Small intestine (tissue), 7 donors: ENCODE data around the gene ELP5. TPM values are rescaled to one million over a fixed set of nuclear protein-coding genes. Genes with fewer than 3 reads are reported as not detected.
A peak's percentile ranks its signal among the peaks of the same experiment; 100 is the strongest.

Experiments
- DNase-seq, 2 donors: peaks; one replicate each; pipeline versions ENCODE4 v3.0.0 to v3.0.0-alpha.2; 2013
- FAIRE-seq: peaks from 2 replicates; lab custom pipeline; 2012; peaks lifted over from hg19 to GRCh38; lab: Jason Lieb, UNC
- H3K27ac ChIP-seq, 3 donors: one replicate each; pipeline ENCODE4 v1.5.1; 2013; ENCODE audit warnings: low read length in 2 of 3, mild to moderate bottlenecking in 2 of 3, control low read depth in 1 of 3, inconsistent platforms in 1 of 3, low read depth in 1 of 3, moderate library complexity in 1 of 3
- H3K27me3 ChIP-seq, 3 donors: one replicate each; pipeline ENCODE4 v1.6.1; 2013; ENCODE audit warnings: low read length in 3 of 3, inconsistent platforms in 1 of 3; ENCODE audit not compliant: control insufficient read depth in 3 of 3, insufficient read depth in 3 of 3
- H3K36me3 ChIP-seq, 3 donors: one replicate each; pipeline ENCODE4 v1.6.1; 2013; ENCODE audit warnings: low read length in 3 of 3, inconsistent platforms in 1 of 3, low read depth in 1 of 3, mild to moderate bottlenecking in 1 of 3, moderate library complexity in 1 of 3; ENCODE audit not compliant: control insufficient read depth in 3 of 3, insufficient read depth in 2 of 3
- H3K4me1 ChIP-seq, 3 donors: one replicate each; pipeline ENCODE4 v1.6.1; 2013; ENCODE audit warnings: low read length in 2 of 3, inconsistent platforms in 1 of 3, low read depth in 1 of 3, mild to moderate bottlenecking in 1 of 3, moderate library complexity in 1 of 3; ENCODE audit not compliant: control insufficient read depth in 3 of 3, insufficient read depth in 2 of 3
- H3K4me3 ChIP-seq, 3 donors: one replicate each; pipeline ENCODE4 v1.5.1; 2013; ENCODE audit warnings: low read length in 3 of 3, control low read depth in 1 of 3, inconsistent platforms in 1 of 3, low read depth in 1 of 3, mild to moderate bottlenecking in 1 of 3, moderate library complexity in 1 of 3
- H3K9me3 ChIP-seq, 2 donors: one replicate each; pipeline ENCODE4 v1.6.1; 2013; ENCODE audit warnings: low read depth in 1 of 2, low read length in 1 of 2; ENCODE audit not compliant: control insufficient read depth in 2 of 2, insufficient read depth in 1 of 2
- WGBS, 3 donors: extraction: QIAGEN DNeasy Blood & Tissue Kit; methylation state at CpG; one replicate each; pipeline ENCODE4 v1.1.7; 2013; 5-methylcytosine and 5-hydroxymethylcytosine counted together
- polyA plus RNA-seq, 4 donors: library from polyadenylated mRNA; stranded (reverse) in 3 of 4; unstranded in 1 of 4; fragments of 200-250 nt in 3 of 4; fragments of 120-200 nt in 1 of 4; gene quantifications; one replicate each; pipeline versions ENCODE4 v1.2.1 to v1.2.3, GENCODE V29; 2013
- donor health status: healthy with polysubstance abuse.
- donor health status: control.
- donor health status: control.
- donor health status: Bipolar disorder and iron deficiency.
- donor health status: healthy.

Gene ELP5
- polyA plus RNA-seq, 4 donors: 31.3 to 84.6 (median 45.4) TPM

DNA sequence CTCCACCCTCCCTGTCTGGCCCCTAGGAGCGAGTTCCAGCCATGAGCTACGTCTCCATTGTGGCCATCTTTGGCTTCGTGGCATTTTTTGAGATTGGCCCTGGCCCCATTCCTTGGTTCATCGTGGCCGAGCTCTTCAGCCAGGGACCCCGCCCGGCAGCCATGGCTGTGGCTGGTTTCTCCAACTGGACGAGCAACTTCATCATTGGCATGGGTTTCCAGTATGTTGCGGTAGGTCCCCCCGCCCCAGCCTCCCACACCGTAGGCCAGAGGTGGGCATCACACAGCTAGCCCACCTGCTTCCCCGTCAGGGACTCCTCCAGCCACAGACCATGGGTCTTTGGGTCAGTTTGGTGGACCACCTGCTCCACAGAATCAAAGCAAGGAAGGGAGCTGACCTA lies 33.7 kb downstream of the ELP5 start:
- WGBS, 3 donors: 91 to 92% (median 92%) methylated on average over 12 of the region's 12 CpGs
- Histone ChIP-seq H3K9me3 (no peaks in the 10 kb centered on the region), H3K36me3 (no peaks in the 10 kb centered on the region), H3K4me1 (peaks cover 0 to 19% (median 0%) of the 10 kb centered on the region in 3 donors), H3K27ac (no peak overlapping the region), H3K27me3 (peaks cover 0 to 17% (median 2%) of the 10 kb centered on the region in 3 donors), H3K4me3 (no peak overlapping the region)
- FAIRE-seq (no peak), DNase-seq (no peak)

- Histone ChIP-seq H3K9me3 (peaks cover 0 to 6% of the 10 kb centered on the region in 2 donors), H3K27ac (no peak overlapping the region), H3K4me3 (no peak overlapping the region), H3K36me3 (no peaks in the 10 kb centered on the region), H3K27me3 (peaks cover 0 to 9% (median 3%) of the 10 kb centered on the region in 3 donors), H3K4me1 (peaks cover 0 to 18% (median 10%) of the 10 kb centered on the region in 3 donors)
- WGBS, 3 donors: 84 to 95% (median 90%) methylated on average over 17 to 18 of the region's 18 CpGs
- FAIRE-seq (no peak), DNase-seq (no peak)
Observed at GRCh38 chr17:7289256-7290032, 37.4 kb downstream of the ELP5 start.

GRCh38 chr17:7290166-7290565 lies 38.2 kb downstream of the ELP5 start:
- Histone ChIP-seq H3K27ac (no peak overlapping the region), H3K4me3 (no peak overlapping the region), H3K36me3 (no peaks in the 10 kb centered on the region), H3K9me3 (peaks cover 0 to 6% of the 10 kb centered on the region in 2 donors), H3K4me1 (peaks cover 0 to 23% (median 10%) of the 10 kb centered on the region in 3 donors), H3K27me3 (peaks cover 0 to 9% (median 8%) of the 10 kb centered on the region in 3 donors)
- FAIRE-seq (no peak), DNase-seq (no peak)
- 93 to 94% (median 93%) methylated on average over 19 of the region's 19 CpGs for WGBS, 3 donors

DNA sequence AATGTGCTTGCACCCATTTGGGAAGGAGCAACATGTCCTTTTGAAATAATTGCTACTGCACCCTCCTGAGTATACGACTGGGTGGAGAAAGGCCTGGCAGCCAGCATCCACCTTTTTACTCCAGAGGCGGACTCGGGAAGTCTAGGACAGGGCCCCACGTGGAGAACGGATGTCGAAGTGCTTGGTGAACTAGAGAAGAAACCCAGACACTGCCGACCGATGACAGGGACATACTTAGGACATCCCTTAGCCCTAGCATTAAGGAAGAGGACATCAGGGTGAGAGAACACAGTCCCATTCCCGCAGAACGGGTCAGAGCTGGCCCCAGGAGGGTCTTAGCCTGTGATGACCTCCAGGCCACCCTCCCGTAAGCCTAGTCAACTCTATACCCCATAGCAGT lies 38.7 kb downstream of the ELP5 start:
- peaks cover 0 to 23% (median 10%) of the 10 kb centered on the region in 3 donors for H3K4me1 ChIP-seq
- WGBS, 3 donors: 77 to 88% (median 79%) methylated on average over 11 of the region's 11 CpGs
- FAIRE-seq: no peak
- no peak overlapping the region for H3K27ac ChIP-seq
- H3K4me3 ChIP-seq: no peak overlapping the region
- DNase-seq: no peak
- H3K9me3 ChIP-seq: peaks cover 0 to 6% of the 10 kb centered on the region in 2 donors
- H3K27me3 ChIP-seq: peaks cover 0 to 11% (median 9%) of the 10 kb centered on the region in 3 donors
- no peaks in the 10 kb centered on the region for H3K36me3 ChIP-seq

GRCh38 chr17:7292194-7292593 lies 40.2 kb downstream of the ELP5 start:
- Histone ChIP-seq H3K4me3 (no peak overlapping the region), H3K27ac (no peak overlapping the region), H3K9me3 (peaks cover 0 to 6% of the 10 kb centered on the region in 2 donors), H3K4me1 (peaks cover 0 to 30% (median 10%) of the 10 kb centered on the region in 3 donors), H3K27me3 (peaks cover 0 to 16% (median 9%) of the 10 kb centered on the region in 3 donors), H3K36me3 (no peaks in the 10 kb centered on the region)
- FAIRE-seq: no peak
- 28 to 58% (median 57%) methylated on average over 2 of the region's 2 CpGs for WGBS, 3 donors
- no peak for DNase-seq

DNA sequence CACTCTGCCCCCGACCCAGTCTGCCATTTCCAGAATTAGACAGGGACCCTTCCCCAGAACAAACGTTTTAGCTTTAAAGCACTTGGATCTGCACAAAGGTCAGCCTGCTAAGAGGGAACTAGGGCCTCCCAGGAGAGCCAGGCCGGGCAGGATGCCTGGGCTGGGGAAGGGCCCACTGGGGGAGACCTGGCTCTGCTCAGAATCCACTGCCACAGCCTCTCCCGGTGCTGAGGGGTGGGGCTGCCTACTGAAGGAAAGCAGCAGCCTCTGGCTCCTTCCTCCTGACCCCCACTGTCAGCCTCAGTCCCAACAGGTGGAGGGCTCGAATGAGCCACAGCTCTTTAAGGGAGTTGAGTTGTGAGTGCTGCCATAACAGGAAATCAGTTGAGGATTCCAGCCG lies 40.7 kb downstream of the ELP5 start:
- peak overlapping the region in 1 of 3 donors; percentile 30 for H3K27ac ChIP-seq
- H3K27me3 ChIP-seq: peaks cover 0 to 16% (median 7%) of the 10 kb centered on the region in 3 donors
- FAIRE-seq (no peak), DNase-seq (peak in 1 of 2 donors; percentile 53)
- H3K4me3 ChIP-seq: no peak overlapping the region
- WGBS, 3 donors: 19 to 25% (median 24%) methylated on average over 6 of the region's 6 CpGs
- H3K36me3 ChIP-seq: no peaks in the 10 kb centered on the region
- H3K4me1 ChIP-seq: peaks cover 0 to 30% (median 10%) of the 10 kb centered on the region in 3 donors
- peaks cover 0 to 6% of the 10 kb centered on the region in 2 donors for H3K9me3 ChIP-seq

DNA sequence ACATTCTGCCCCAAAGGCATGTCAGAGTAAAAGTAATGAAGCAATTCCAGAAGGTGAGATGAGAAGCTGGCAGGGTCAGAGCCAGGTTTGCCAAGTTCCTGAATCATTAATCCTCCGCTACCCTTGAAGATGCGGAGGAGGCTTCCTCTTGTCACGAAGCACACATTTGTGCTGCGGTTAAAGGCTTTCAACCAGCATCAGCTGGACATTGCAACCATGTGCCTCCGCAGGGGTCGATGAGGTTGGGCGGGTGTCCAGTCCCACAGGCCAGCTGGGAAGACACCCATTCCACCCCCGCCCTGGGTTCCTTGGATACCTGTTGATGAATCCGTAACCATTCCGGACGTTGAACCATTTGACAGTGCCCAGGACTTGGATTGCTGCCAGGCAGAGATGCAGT lies 41.1 kb downstream of the ELP5 start:
- Histone ChIP-seq H3K4me3 (no peak overlapping the region), H3K36me3 (no peaks in the 10 kb centered on the region), H3K27me3 (peaks cover 0 to 16% (median 7%) of the 10 kb centered on the region in 3 donors), H3K27ac (peak overlapping the region; percentile 30 to 83 (median 75)), H3K4me1 (peaks cover 0 to 30% (median 10%) of the 10 kb centered on the region in 3 donors), H3K9me3 (peaks cover 0 to 6% of the 10 kb centered on the region in 2 donors)
- WGBS, 3 donors: 74 to 77% (median 76%) methylated on average over 11 of the region's 11 CpGs
- FAIRE-seq (no peak), DNase-seq (no peak)

GRCh38 chr17:7293816-7294613 lies 42.0 kb downstream of the ELP5 start:
- peaks cover 0 to 16% (median 7%) of the 10 kb centered on the region in 3 donors for H3K27me3 ChIP-seq
- DNase-seq (peak; percentile 71 to 92), FAIRE-seq (no peak)
- peak overlapping the region in 2 of 3 donors; percentile 22 to 44 for H3K4me3 ChIP-seq
- 3 to 7% (median 3%) methylated on average over 28 to 75 of the region's 75 CpGs for WGBS, 3 donors
- peak overlapping the region in 2 of 3 donors; percentile 75 to 83 for H3K27ac ChIP-seq
- peaks cover 0 to 30% (median 10%) of the 10 kb centered on the region in 3 donors for H3K4me1 ChIP-seq
- H3K9me3 ChIP-seq: peaks cover 0 to 6% of the 10 kb centered on the region in 2 donors
- H3K36me3 ChIP-seq: no peaks in the 10 kb centered on the region
